Measurements from ENCODE around the gene LINGO4. TPM values are rescaled to one million over a fixed set of nuclear protein-coding genes. Genes with fewer than 3 reads are reported as not detected.

Gene LINGO4
- total and polyA plus RNA-seq, 2 of the 13 experiments (the other 11 are each of a cell fraction or from before 2014, with no cell fraction given): 0.02 to 0.05 TPM

- TF ChIP-seq MAX (IDR thresholded peaks at IDR 0.05) (peak; percentile 40), PATZ1 (CRISPR knock-in tag; IDR thresholded peaks at IDR 0.05) (peak; percentile 27; the same call in 1 of the 2 replicates), SOX13 (IDR thresholded peaks at IDR 0.05) (no peak), SOX13 (CRISPR knock-in tag; conservative IDR thresholded peaks at IDR 0.05 in 1 of 2, IDR thresholded peaks at IDR 0.05 in 1 of 2) (peak in 1 of 2 experiments; percentile 13; a peak in 1 of 4 replicates), SAP130 (CRISPR knock-in tag; IDR thresholded peaks at IDR 0.05; ENCODE audit: low read depth) (peak; percentile 61), ZFY (CRISPR knock-in tag; IDR thresholded peaks at IDR 0.05) (0 out of 2 replicates have a peak, but pooled peaks have one; percentile 20), ELF3 (CRISPR knock-in tag; IDR thresholded peaks at IDR 0.05) (0 out of 2 replicates have a peak, but pooled peaks have one; percentile 13), KMT2A (CRISPR knock-in tag; IDR thresholded peaks at IDR 0.05) (0 out of 2 replicates have a peak, but pooled peaks have one; percentile 24), KDM4B (CRISPR knock-in tag; IDR thresholded peaks at IDR 0.05) (0 out of 2 replicates have a peak, but pooled peaks have one; percentile 36), SNAPC2 (CRISPR knock-in tag; IDR thresholded peaks at IDR 0.05) (0 out of 2 replicates have a peak, but pooled peaks have one; percentile 11), ZNF263 (CRISPR knock-in tag; IDR thresholded peaks at IDR 0.05) (peak; percentile 98), FOXJ3 (CRISPR knock-in tag; IDR thresholded peaks at IDR 0.05; ENCODE audit: borderline replicate concordance) (no peak), MED8 (CRISPR knock-in tag; IDR thresholded peaks at IDR 0.05; ENCODE audit: insufficient replicate concordance) (no peak), NR0B2 (CRISPR knock-in tag; IDR thresholded peaks at IDR 0.05) (no peak), HIC2 (CRISPR knock-in tag; IDR thresholded peaks at IDR 0.05; ENCODE audit: low read depth) (peak; percentile 92), ZNF160 (CRISPR knock-in tag; IDR thresholded peaks at IDR 0.05) (no peak), ZFP82 (CRISPR knock-in tag; IDR thresholded peaks at IDR 0.05; ENCODE audit: borderline replicate concordance) (no peak), HNRNPL (IDR thresholded peaks at IDR 0.05; ENCODE audit: low read depth, low read length) (peak; percentile 95), ZNF230 (CRISPR knock-in tag; IDR thresholded peaks at IDR 0.05) (no peak)
- TF ChIP-seq, protein P1, sequence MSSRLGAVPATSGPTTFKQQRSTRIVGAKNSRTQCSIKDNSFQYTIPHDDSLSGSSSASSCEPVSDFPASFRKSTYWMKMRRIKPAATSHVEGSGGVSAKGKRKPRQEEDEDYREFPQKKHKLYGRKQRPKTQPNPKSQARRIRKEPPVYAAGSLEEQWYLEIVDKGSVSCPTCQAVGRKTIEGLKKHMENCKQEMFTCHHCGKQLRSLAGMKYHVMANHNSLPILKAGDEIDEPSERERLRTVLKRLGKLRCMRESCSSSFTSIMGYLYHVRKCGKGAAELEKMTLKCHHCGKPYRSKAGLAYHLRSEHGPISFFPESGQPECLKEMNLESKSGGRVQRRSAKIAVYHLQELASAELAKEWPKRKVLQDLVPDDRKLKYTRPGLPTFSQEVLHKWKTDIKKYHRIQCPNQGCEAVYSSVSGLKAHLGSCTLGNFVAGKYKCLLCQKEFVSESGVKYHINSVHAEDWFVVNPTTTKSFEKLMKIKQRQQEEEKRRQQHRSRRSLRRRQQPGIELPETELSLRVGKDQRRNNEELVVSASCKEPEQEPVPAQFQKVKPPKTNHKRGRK (CRISPR knock-in tag; IDR thresholded peaks at IDR 0.05): peak; percentile 40; the same call in 1 of the 2 replicates
- TF ChIP-seq, protein P2, sequence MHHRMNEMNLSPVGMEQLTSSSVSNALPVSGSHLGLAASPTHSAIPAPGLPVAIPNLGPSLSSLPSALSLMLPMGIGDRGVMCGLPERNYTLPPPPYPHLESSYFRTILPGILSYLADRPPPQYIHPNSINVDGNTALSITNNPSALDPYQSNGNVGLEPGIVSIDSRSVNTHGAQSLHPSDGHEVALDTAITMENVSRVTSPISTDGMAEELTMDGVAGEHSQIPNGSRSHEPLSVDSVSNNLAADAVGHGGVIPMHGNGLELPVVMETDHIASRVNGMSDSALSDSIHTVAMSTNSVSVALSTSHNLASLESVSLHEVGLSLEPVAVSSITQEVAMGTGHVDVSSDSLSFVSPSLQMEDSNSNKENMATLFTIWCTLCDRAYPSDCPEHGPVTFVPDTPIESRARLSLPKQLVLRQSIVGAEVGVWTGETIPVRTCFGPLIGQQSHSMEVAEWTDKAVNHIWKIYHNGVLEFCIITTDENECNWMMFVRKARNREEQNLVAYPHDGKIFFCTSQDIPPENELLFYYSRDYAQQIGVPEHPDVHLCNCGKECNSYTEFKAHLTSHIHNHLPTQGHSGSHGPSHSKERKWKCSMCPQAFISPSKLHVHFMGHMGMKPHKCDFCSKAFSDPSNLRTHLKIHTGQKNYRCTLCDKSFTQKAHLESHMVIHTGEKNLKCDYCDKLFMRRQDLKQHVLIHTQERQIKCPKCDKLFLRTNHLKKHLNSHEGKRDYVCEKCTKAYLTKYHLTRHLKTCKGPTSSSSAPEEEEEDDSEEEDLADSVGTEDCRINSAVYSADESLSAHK (CRISPR knock-in tag; IDR thresholded peaks at IDR 0.05; ENCODE audit: borderline replicate concordance): no peak
These were observed 26.4 kb upstream of the LINGO4 start, which contains the start of gene RORC (continued) for GRCh38 chr1:151831605-151832004.

Data from HepG2 (cell line).